Measurements from ENCODE around the gene FBLN1.

GRCh38 chr22:45562102-45562501 lies 59.4 kb downstream of the FBLN1 start:
- TF ChIP-seq ZNF639 (tag by site-specific recombination; IDR thresholded peaks at IDR 0.05) (no peak), CTCF (tag by site-specific recombination; IDR thresholded peaks at IDR 0.05) (no peak), ZSCAN16 (tag by site-specific recombination; IDR thresholded peaks at IDR 0.05) (no peak)

Measured in HEK293 (cell line).